Heart left ventricle (tissue), 13 donors: ENCODE results near the gene SMIM44.

Experiments used
- POLR2A ChIP-seq, 2 donors: fragments of 450-650 bp; IDR thresholded peaks; one replicate each; pipeline ENCODE4 v1.6.1; 2017; ENCODE audit warnings: antibody characterized with exemption in 2 of 2, mild to moderate bottlenecking in 2 of 2, moderate library complexity in 2 of 2
- TF ChIP-seq, protein P1 (sequence below), 12 donors: fragments of 200-600 bp; sonication (generic) in 4 of 12; IDR thresholded peaks; one replicate each; pipeline versions ENCODE4 v1.5.0 to v1.8.0; 2018 to 2022; ENCODE audit warnings: antibody characterized with exemption in 12 of 12, mild to moderate bottlenecking in 5 of 12
- donor health status: ischemic (EF 13 %, LVEDD 7.1; RV severe dilation, severe dysfunction).
- donor health status: DM: no; HTN: yes; CAD: no.
- donor health status: DM: no; HTN: no; CAD: no.
- donor health status: ischemic (EF 25% LVEDD 6.9; RV normal size, moderate dysfunction).
- donor health status: ischemic (EF 25% LVEDD 5.7; RV mildly dilated, moderate dysfunction).
- donor health status: ischemic (EF 35%, LVEDD 5.7; RV mildly dilated, moderate dysfunction).
- donor health status: nonischemic (EF 11% LVEDD 7.7; RV severe dilation, severe dysfunction).
- donor health status: DM: yes; HTN: yes; CAD: no.
- donor health status: PGD.
- donor health status: ischemic (EF 29% LVEDD 5.4; RV normal size, mild dysfunction).
- donor health status: nonischemic (EF 23%, LVEDD 6.1; RV moderate dilation, normal function).

- TF ChIP-seq, protein P1, sequence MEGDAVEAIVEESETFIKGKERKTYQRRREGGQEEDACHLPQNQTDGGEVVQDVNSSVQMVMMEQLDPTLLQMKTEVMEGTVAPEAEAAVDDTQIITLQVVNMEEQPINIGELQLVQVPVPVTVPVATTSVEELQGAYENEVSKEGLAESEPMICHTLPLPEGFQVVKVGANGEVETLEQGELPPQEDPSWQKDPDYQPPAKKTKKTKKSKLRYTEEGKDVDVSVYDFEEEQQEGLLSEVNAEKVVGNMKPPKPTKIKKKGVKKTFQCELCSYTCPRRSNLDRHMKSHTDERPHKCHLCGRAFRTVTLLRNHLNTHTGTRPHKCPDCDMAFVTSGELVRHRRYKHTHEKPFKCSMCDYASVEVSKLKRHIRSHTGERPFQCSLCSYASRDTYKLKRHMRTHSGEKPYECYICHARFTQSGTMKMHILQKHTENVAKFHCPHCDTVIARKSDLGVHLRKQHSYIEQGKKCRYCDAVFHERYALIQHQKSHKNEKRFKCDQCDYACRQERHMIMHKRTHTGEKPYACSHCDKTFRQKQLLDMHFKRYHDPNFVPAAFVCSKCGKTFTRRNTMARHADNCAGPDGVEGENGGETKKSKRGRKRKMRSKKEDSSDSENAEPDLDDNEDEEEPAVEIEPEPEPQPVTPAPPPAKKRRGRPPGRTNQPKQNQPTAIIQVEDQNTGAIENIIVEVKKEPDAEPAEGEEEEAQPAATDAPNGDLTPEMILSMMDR (IDR thresholded peaks at IDR 0.05): no peak
- no peak for TF ChIP-seq POLR2A (IDR thresholded peaks at IDR 0.05)
These were observed 30.2 kb upstream of the SMIM44 start for GRCh38 chr19:3513229-3514140.
